Measurements from ENCODE around the gene DNAJB7. TPM values are rescaled to one million over a fixed set of nuclear protein-coding genes. Genes with fewer than 3 reads are reported as not detected.

DNAJB7 gene
- polyA plus RNA-seq, 3 donors = not detected

DNA sequence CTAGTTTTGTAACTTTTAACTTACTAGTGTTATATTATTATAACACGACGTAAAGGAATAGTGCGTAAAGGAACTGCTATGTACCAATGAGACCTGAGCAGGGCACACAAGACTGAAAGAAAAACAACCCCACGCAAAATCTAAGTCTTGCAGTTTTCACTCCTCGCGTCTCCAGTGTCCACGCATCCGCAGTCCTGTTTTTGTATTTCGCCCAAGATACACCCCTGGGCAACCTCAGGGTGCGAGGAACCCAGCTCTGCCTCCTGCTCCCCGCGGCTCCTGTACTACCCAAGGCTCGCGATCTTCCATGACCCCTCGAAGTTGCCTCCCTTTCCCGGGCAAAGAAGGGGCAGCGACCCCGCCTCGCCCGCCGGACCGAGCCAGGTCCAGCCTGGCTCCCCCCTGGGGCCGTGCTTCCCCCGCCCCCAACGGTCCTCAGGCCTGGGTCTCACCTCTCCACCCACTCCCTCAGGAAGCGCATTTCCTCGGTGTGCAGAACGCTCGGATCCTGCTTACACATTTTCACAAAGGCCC, 5.9 kb downstream of the DNAJB7 start:
- peak overlapping the region; percentile 97 to 99 for H3K4me3 Mint-ChIP-seq
- Histone ChIP-seq H3K4me3 (replicated peaks in 1 of 3; ENCODE audit: low read depth in 2 of 3, low read length in 3 of 3) (peak overlapping the region; percentile 87 to 98 (median 89)), H2AFZ (ENCODE audit: insufficient read depth, low read depth, low read length, poor library complexity, severe bottlenecking) (peak overlapping the region; percentile 95), H3K9ac (ENCODE audit: insufficient read depth, low read length, poor library complexity, severe bottlenecking) (peak overlapping the region; percentile 94), H3K27me3 (ENCODE audit: control insufficient read depth in 2 of 2, insufficient read depth in 2 of 2, low read length in 2 of 2) (no peaks in the 10 kb centered on the region), H3K4me2 (replicated peaks; ENCODE audit: extremely low read depth, low read length, poor library complexity, severe bottlenecking) (peak overlapping the region; percentile 99), H3K79me2 (ENCODE audit: insufficient read depth, low read length) (peaks cover 85% of the 10 kb centered on the region), H3K27ac (ENCODE audit: low read depth in 1 of 2, low read length in 2 of 2) (peak overlapping the region; percentile 95 to 97), H3K4me1 (ENCODE audit: control insufficient read depth in 1 of 2, insufficient read depth in 2 of 2, low read length in 2 of 2) (peaks cover 18 to 28% of the 10 kb centered on the region in 2 donors), H3K36me3 (replicated peaks in 1 of 2; ENCODE audit: control insufficient read depth in 1 of 2, insufficient read depth in 2 of 2, low read length in 2 of 2) (peaks cover 4 to 9% of the 10 kb centered on the region in 2 donors), H4K20me1 (ENCODE audit: insufficient read depth, low read length) (peaks cover 11% of the 10 kb centered on the region), H3K9me3 (replicated peaks in 1 of 2; ENCODE audit: control insufficient read depth in 1 of 2, insufficient read depth in 1 of 2, low read length in 2 of 2) (no peaks in the 10 kb centered on the region)
- H3K27me3 Mint-ChIP-seq (ENCODE audit: low read depth in 3 of 3) = no peaks in the 10 kb centered on the region
- H3K9me3 Mint-ChIP-seq = no peaks in the 10 kb centered on the region
- intact Hi-C loops (cut with micrococcal nuclease) = loop anchor here (5.0 kb wide), 2 partner anchors 39 to 431 kb away; partner anchors contain the start of genes SLC25A17 (in 2 of the 2) and RANGAP1 (in 1 of the 2)
- DNase-seq = peak; percentile 3 to 24 (median 14)
- H3K27ac Mint-ChIP-seq = peak overlapping the region; percentile 100
- H3K36me3 Mint-ChIP-seq = peaks cover 0 to 12% of the 10 kb centered on the region in 2 donors
- WGBS (ENCODE audit: insufficient coverage) = 0% methylated on average over 13 of the region's 29 CpGs
- H3K4me1 Mint-ChIP-seq = peaks cover 23% of the 10 kb centered on the region
- TF ChIP-seq, protein P1, sequence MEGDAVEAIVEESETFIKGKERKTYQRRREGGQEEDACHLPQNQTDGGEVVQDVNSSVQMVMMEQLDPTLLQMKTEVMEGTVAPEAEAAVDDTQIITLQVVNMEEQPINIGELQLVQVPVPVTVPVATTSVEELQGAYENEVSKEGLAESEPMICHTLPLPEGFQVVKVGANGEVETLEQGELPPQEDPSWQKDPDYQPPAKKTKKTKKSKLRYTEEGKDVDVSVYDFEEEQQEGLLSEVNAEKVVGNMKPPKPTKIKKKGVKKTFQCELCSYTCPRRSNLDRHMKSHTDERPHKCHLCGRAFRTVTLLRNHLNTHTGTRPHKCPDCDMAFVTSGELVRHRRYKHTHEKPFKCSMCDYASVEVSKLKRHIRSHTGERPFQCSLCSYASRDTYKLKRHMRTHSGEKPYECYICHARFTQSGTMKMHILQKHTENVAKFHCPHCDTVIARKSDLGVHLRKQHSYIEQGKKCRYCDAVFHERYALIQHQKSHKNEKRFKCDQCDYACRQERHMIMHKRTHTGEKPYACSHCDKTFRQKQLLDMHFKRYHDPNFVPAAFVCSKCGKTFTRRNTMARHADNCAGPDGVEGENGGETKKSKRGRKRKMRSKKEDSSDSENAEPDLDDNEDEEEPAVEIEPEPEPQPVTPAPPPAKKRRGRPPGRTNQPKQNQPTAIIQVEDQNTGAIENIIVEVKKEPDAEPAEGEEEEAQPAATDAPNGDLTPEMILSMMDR (IDR thresholded peaks at IDR 0.05) = no peak

DNA sequence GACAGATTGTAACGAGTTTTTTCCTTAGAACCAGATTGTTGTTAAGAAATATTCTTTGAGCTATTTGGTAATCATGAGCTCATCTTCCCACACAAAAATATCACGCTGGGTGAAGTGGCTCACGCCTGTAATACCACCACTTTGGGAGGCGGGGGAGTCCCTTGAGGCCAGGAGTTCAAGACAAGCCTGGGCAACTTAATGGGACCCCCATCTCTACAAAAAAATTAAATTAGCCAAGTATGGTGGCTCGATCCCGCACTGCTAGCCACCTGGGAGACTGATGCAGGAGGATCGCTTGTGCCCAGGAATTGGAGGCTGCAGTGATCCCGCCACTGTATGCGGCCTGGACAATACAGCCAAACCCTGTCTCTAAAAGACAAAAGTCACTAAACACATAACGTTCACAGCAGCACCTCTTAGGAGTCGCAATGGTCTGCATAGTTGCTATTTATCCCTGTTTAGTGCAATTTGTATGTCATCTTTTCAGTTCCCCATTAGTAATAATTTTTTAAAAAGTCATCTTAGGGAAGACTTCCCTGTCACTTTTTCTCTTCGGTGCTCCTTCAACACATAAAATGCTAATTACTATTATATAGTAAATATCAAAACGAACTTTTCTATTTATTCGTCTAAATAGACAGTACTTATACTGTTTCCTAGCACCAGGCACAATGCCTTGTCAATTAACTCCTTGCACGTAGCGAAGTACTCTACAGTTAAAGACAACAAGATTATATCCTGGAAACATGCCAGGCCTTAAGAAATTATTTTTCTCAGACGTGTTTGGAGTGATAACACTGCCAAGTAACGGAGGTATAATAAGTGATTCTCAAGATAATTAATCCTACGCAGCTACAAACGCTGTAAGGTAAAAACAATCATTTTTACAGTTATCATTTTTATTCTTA, 6.6 kb downstream of the DNAJB7 start:
- Mint-ChIP-seq H3K4me3 (peak overlapping the region; percentile 97 to 99), H3K27ac (peak overlapping the region; percentile 90 to 100 (median 100)), H3K4me1 (peaks cover 23% of the 10 kb centered on the region), H3K36me3 (peaks cover 3 to 13% of the 10 kb centered on the region in 2 donors), H3K9me3 (no peaks in the 10 kb centered on the region), H3K27me3 (ENCODE audit: low read depth in 3 of 3) (no peaks in the 10 kb centered on the region)
- 96% methylated on average over 3 of the region's 20 CpGs for WGBS (ENCODE audit: insufficient coverage)
- Histone ChIP-seq H3K4me2 (replicated peaks; ENCODE audit: extremely low read depth, low read length, poor library complexity, severe bottlenecking) (peak overlapping the region; percentile 99), H3K9me3 (replicated peaks in 1 of 2; ENCODE audit: control insufficient read depth in 1 of 2, insufficient read depth in 1 of 2, low read length in 2 of 2) (no peaks in the 10 kb centered on the region), H3K79me2 (ENCODE audit: insufficient read depth, low read length) (peaks cover 92% of the 10 kb centered on the region), H2AFZ (ENCODE audit: insufficient read depth, low read depth, low read length, poor library complexity, severe bottlenecking) (peak overlapping the region; percentile 95), H3K27me3 (ENCODE audit: control insufficient read depth in 2 of 2, insufficient read depth in 2 of 2, low read length in 2 of 2) (no peaks in the 10 kb centered on the region), H3K4me3 (replicated peaks in 1 of 3; ENCODE audit: low read depth in 2 of 3, low read length in 3 of 3) (peak overlapping the region; percentile 87 to 98 (median 89)), H3K4me1 (ENCODE audit: control insufficient read depth in 1 of 2, insufficient read depth in 2 of 2, low read length in 2 of 2) (peaks cover 18 to 28% of the 10 kb centered on the region in 2 donors), H3K9ac (ENCODE audit: insufficient read depth, low read length, poor library complexity, severe bottlenecking) (peak overlapping the region; percentile 94), H4K20me1 (ENCODE audit: insufficient read depth, low read length) (peaks cover 14% of the 10 kb centered on the region), H3K27ac (ENCODE audit: low read depth in 1 of 2, low read length in 2 of 2) (peak overlapping the region; percentile 95 to 97), H3K36me3 (replicated peaks in 1 of 2; ENCODE audit: control insufficient read depth in 1 of 2, insufficient read depth in 2 of 2, low read length in 2 of 2) (peaks cover 6 to 16% of the 10 kb centered on the region in 2 donors)
- intact Hi-C loops (cut with micrococcal nuclease) = loop anchor here (5.0 kb wide), 2 partner anchors 38 to 432 kb away; partner anchors contain the start of genes SLC25A17 (in 2 of the 2) and RANGAP1 (in 1 of the 2)
- peak; percentile 17 to 34 (median 18) for DNase-seq
- TF ChIP-seq, protein P1 (IDR thresholded peaks at IDR 0.05) = no peak

All from CD14-positive monocyte (primary cell).